SK-N-SH (cell line): ENCODE data around the gene KCTD3.

ENCODE experiments used
- EP300 ChIP-seq, 2 experiments: IDR thresholded peaks; 2 replicates each; pipeline versions ENCODE4 v1.4.0 to v1.6.1; 2012; ENCODE audit warnings: borderline replicate concordance in 1 of 2, low read depth in 1 of 2, low read length in 1 of 2
- EZH2phosphoT487 ChIP-seq: fragments of 200-600 bp; sonication (generic); IDR thresholded peaks from 2 replicates; pipeline ENCODE4 v1.6.1; 2017; ENCODE audit warnings: low read depth, mixed run types, mild to moderate bottlenecking, antibody characterized with exemption, moderate library complexity, borderline replicate concordance
- MEF2A ChIP-seq: IDR thresholded peaks from 2 replicates; pipeline ENCODE4 v1.4.0; 2012; ENCODE audit warnings: low read depth, borderline replicate concordance
- RAD21 ChIP-seq: IDR thresholded peaks from 2 replicates; pipeline ENCODE4 v1.6.1; 2012; ENCODE audit warnings: mild to moderate bottlenecking, low read length
- REST ChIP-seq: IDR thresholded peaks from 2 replicates; pipeline ENCODE4 v1.6.1; 2012; ENCODE audit warnings: mild to moderate bottlenecking, low read depth, low read length, moderate library complexity
- RFX5 ChIP-seq: IDR thresholded peaks from 2 replicates; pipeline ENCODE4 v1.6.1; 2012; ENCODE audit warnings: mild to moderate bottlenecking, improper control_type of control experiment, low read length
- TF ChIP-seq, protein P1 (sequence below): fragments of 200-600 bp; sonication (generic); IDR thresholded peaks from 2 replicates; pipeline ENCODE4 v1.6.1; 2017; ENCODE audit warnings: antibody characterized with exemption, mild to moderate bottlenecking, moderate library complexity

GRCh38 chr1:215647738-215648137, 80.6 kb downstream of the KCTD3 start:
- TF ChIP-seq EP300 (IDR thresholded peaks at IDR 0.05; ENCODE audit: borderline replicate concordance in 1 of 2, low read depth in 1 of 2, low read length in 1 of 2) (no peak), REST (no peak), EZH2phosphoT487 (no peak), MEF2A (no peak), RAD21 (no peak), RFX5 (0 out of 2 replicates have a peak, but pooled peaks have one; percentile 29)
- TF ChIP-seq, protein P1, sequence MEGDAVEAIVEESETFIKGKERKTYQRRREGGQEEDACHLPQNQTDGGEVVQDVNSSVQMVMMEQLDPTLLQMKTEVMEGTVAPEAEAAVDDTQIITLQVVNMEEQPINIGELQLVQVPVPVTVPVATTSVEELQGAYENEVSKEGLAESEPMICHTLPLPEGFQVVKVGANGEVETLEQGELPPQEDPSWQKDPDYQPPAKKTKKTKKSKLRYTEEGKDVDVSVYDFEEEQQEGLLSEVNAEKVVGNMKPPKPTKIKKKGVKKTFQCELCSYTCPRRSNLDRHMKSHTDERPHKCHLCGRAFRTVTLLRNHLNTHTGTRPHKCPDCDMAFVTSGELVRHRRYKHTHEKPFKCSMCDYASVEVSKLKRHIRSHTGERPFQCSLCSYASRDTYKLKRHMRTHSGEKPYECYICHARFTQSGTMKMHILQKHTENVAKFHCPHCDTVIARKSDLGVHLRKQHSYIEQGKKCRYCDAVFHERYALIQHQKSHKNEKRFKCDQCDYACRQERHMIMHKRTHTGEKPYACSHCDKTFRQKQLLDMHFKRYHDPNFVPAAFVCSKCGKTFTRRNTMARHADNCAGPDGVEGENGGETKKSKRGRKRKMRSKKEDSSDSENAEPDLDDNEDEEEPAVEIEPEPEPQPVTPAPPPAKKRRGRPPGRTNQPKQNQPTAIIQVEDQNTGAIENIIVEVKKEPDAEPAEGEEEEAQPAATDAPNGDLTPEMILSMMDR, result no peak
